ENCODE data around the gene BPIFB1. TPM values are rescaled to one million over a fixed set of nuclear protein-coding genes. Genes with fewer than 3 reads are reported as not detected.

BPIFB1 gene
- total RNA-seq, 1 experiment from 2014 or later = 0.10 TPM

DNA sequence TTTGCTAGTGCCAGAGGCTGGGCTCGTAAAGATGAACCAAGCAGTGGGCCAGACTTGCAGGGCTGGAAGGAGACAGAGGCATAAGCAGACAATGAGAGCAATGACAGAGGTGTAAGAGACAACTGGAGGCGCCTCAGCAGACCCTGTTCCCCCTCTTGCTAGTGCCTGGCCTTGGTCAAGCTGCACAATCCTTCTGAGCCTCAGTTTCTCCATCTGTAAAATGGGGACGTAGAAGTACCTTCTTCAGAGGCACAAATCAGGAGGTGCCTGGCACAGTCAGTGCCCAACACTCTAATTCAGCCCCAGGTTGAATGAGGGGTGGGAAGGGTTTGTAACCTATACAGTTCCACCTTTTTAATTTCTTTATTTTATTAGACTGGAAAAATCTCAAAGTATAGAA lies 23.2 kb downstream of the BPIFB1 start:
- BruUV-seq (replicated peaks) = no TSS peak
- H3K27ac ChIP-seq (ENCODE audit: low read length) = no peak overlapping the region
- ATAC-seq (no peak), DNase-seq (ENCODE audit: low read depth, low spot score) (no peak)
- TF ChIP-seq SIN3A (IDR thresholded peaks at IDR 0.05; ENCODE audit: borderline replicate concordance, insufficient read depth, low read depth, low read length) = no peak
- no peak for TF ChIP-seq POLR2AphosphoS5 (IDR thresholded peaks at IDR 0.05; ENCODE audit: low read depth, low read length)
- TF ChIP-seq TCF7L2 (IDR thresholded peaks at IDR 0.05; ENCODE audit: low read depth, low read length) = no peak
- no peak for TF ChIP-seq CTCF (IDR thresholded peaks at IDR 0.05)
- TF ChIP-seq, protein P1, sequence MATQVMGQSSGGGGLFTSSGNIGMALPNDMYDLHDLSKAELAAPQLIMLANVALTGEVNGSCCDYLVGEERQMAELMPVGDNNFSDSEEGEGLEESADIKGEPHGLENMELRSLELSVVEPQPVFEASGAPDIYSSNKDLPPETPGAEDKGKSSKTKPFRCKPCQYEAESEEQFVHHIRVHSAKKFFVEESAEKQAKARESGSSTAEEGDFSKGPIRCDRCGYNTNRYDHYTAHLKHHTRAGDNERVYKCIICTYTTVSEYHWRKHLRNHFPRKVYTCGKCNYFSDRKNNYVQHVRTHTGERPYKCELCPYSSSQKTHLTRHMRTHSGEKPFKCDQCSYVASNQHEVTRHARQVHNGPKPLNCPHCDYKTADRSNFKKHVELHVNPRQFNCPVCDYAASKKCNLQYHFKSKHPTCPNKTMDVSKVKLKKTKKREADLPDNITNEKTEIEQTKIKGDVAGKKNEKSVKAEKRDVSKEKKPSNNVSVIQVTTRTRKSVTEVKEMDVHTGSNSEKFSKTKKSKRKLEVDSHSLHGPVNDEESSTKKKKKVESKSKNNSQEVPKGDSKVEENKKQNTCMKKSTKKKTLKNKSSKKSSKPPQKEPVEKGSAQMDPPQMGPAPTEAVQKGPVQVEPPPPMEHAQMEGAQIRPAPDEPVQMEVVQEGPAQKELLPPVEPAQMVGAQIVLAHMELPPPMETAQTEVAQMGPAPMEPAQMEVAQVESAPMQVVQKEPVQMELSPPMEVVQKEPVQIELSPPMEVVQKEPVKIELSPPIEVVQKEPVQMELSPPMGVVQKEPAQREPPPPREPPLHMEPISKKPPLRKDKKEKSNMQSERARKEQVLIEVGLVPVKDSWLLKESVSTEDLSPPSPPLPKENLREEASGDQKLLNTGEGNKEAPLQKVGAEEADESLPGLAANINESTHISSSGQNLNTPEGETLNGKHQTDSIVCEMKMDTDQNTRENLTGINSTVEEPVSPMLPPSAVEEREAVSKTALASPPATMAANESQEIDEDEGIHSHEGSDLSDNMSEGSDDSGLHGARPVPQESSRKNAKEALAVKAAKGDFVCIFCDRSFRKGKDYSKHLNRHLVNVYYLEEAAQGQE (IDR thresholded peaks at IDR 0.05; ENCODE audit: insufficient read depth in 1 of 2, low read depth in 2 of 2, low read length in 1 of 2) = no peak
- intact Hi-C loops (cut with micrococcal nuclease; ENCODE audit: unreplicated experiment) = no loop called here
- in situ Hi-C loops (cut with HindIII; ENCODE audit: low pct_unique_long_range_greater_than_20kb, low sequenced_read_pairs) = no loop called here
- POLR2A ChIA-PET = no interaction called here
- peaks cover 2% of the 10 kb centered on the region; the same call in 1 of the 2 replicates for H3K4me1 ChIP-seq (ENCODE audit: control insufficient read depth, insufficient read depth, low read length)
- no peak overlapping the region for H3K4me3 ChIP-seq (ENCODE audit: low read depth in 2 of 2, low read length in 2 of 2)
- no peaks in the 10 kb centered on the region for H3K27me3 ChIP-seq (ENCODE audit: control insufficient read depth, insufficient read depth, low read length)
- H3K9me3 ChIP-seq (ENCODE audit: control insufficient read depth, insufficient read depth, low read depth, low read length) = no peaks in the 10 kb centered on the region
- no peaks in the 10 kb centered on the region for H3K36me3 ChIP-seq (ENCODE audit: control insufficient read depth, insufficient read depth, low read length)
- CTCF ChIA-PET = no interaction called here

GRCh38 chr20:33306807-33307206 lies 23.8 kb downstream of the BPIFB1 start:
- H3K4me1 ChIP-seq (ENCODE audit: control insufficient read depth, insufficient read depth, low read length) = peaks cover 2% of the 10 kb centered on the region; the same call in 1 of the 2 replicates
- ChIA-PET CTCF (no interaction called here), POLR2A (no interaction called here)
- intact Hi-C loops (cut with micrococcal nuclease; ENCODE audit: unreplicated experiment) (no loop called here), in situ Hi-C loops (cut with HindIII; ENCODE audit: low pct_unique_long_range_greater_than_20kb, low sequenced_read_pairs) (no loop called here)
- no peak overlapping the region for H3K27ac ChIP-seq (ENCODE audit: low read length)
- no peaks in the 10 kb centered on the region for H3K36me3 ChIP-seq (ENCODE audit: control insufficient read depth, insufficient read depth, low read length)
- no peak overlapping the region for H3K4me3 ChIP-seq (ENCODE audit: low read depth in 2 of 2, low read length in 2 of 2)
- DNase-seq (ENCODE audit: low read depth, low spot score) (no peak), ATAC-seq (peak; percentile 35; the same call in 1 of the 2 replicates)
- no peaks in the 10 kb centered on the region for H3K27me3 ChIP-seq (ENCODE audit: control insufficient read depth, insufficient read depth, low read length)
- no peaks in the 10 kb centered on the region for H3K9me3 ChIP-seq (ENCODE audit: control insufficient read depth, insufficient read depth, low read depth, low read length)
- no peak for TF ChIP-seq POLR2AphosphoS5 (IDR thresholded peaks at IDR 0.05; ENCODE audit: low read depth, low read length)
- no peak for TF ChIP-seq TCF7L2 (IDR thresholded peaks at IDR 0.05; ENCODE audit: low read depth, low read length)
- TF ChIP-seq, protein P1 (IDR thresholded peaks at IDR 0.05; ENCODE audit: insufficient read depth in 1 of 2, low read depth in 2 of 2, low read length in 1 of 2) = no peak
- TF ChIP-seq CTCF (IDR thresholded peaks at IDR 0.05) = no peak
- no peak for TF ChIP-seq SIN3A (IDR thresholded peaks at IDR 0.05; ENCODE audit: borderline replicate concordance, insufficient read depth, low read depth, low read length)
- no TSS peak for BruUV-seq (replicated peaks)
